K562 (cell line): ENCODE results near the gene RGS9.

Experiments used
- E2F1 ChIP-seq: sonication (generic); formaldehyde crosslinking; IDR thresholded peaks from 2 replicates; pipeline ENCODE4 v1.8.1; 2023; ENCODE audit warnings: mild to moderate bottlenecking, missing genetic modification reagents, moderate library complexity
- GABPA ChIP-seq: fragments of 200-800 bp; sonication (Bioruptor generic); conservative IDR thresholded peaks from 2 replicates; pipeline ENCODE4 v1.6.1; 2016; ENCODE audit warnings: low read depth, missing genetic modification characterization, missing compliant biosample characterization
- NR2C1 ChIP-seq, 2 experiments: fragments of 450-650 bp; IDR thresholded peaks; 2 replicates each; pipeline ENCODE4 v1.6.1; 2017; ENCODE audit warnings: mild to moderate bottlenecking in 2 of 2, antibody characterized with exemption in 1 of 2, inconsistent platforms in 1 of 2, missing compliant biosample characterization in 1 of 2, missing genetic modification characterization in 1 of 2
- TAF1 ChIP-seq: IDR thresholded peaks from 2 replicates; pipeline ENCODE4 v1.6.1; 2011; ENCODE audit warnings: mild to moderate bottlenecking, low read length, moderate library complexity; ENCODE audit not compliant: insufficient read depth, control insufficient read depth, severe bottlenecking; ENCODE audit errors: extremely low read depth
- TBP ChIP-seq: optimal IDR thresholded peaks from 2 replicates; pipeline ENCODE3; 2011; ENCODE audit warnings: low read depth, low read length, improper control_type of control experiment
- ZKSCAN8 ChIP-seq: fragments of 200-800 bp; sonication (Bioruptor generic); IDR thresholded peaks from 2 replicates; pipeline ENCODE4 v1.6.1; 2016; ENCODE audit warnings: missing genetic modification characterization, missing compliant biosample characterization
- ZNF766 ChIP-seq: fragments of 200-800 bp; sonication (Bioruptor generic); conservative IDR thresholded peaks from 2 replicates; pipeline ENCODE4 v1.6.1; 2016; ENCODE audit warnings: missing genetic modification characterization, missing compliant biosample characterization

GRCh38 chr17:65102235-65102634 is 34.9 kb upstream of the RGS9 start:
- TF ChIP-seq ZKSCAN8 (CRISPR knock-in tag), result no peak
- TF ChIP-seq NR2C1 (IDR thresholded peaks at IDR 0.05), result no peak
- no peak for TF ChIP-seq NR2C1 (tag; IDR thresholded peaks at IDR 0.05)
- no peak for TF ChIP-seq TBP
- TF ChIP-seq E2F1 (CRISPR knock-in tag), result no peak
- TF ChIP-seq TAF1, result no peak
- TF ChIP-seq ZNF766 (CRISPR knock-in tag), result no peak
- TF ChIP-seq GABPA (tag), result no peak
